CD4-positive, alpha-beta T cell treated with Interleukin-6 for 4 hours (primary cell): ENCODE measurements around the gene RAB44.
A peak's percentile ranks its signal among the peaks of the same experiment; 100 is the strongest.
"Not testable (repeated sequence)": the region's sequence is repeated elsewhere in the genome, so short reads cannot be mapped to it uniquely, and the experiment has no call there.

Source experiments
- DNase-seq: peaks from one replicate; pipeline ENCODE4 v3.0.0-alpha.2; 2020; ENCODE audit warnings: mixed read lengths

The RAB44 gene

GRCh38 chr6:36716476-36717093 lies 19.0 kb downstream of the RAB44 start:
- DNase-seq: no peak

DNA sequence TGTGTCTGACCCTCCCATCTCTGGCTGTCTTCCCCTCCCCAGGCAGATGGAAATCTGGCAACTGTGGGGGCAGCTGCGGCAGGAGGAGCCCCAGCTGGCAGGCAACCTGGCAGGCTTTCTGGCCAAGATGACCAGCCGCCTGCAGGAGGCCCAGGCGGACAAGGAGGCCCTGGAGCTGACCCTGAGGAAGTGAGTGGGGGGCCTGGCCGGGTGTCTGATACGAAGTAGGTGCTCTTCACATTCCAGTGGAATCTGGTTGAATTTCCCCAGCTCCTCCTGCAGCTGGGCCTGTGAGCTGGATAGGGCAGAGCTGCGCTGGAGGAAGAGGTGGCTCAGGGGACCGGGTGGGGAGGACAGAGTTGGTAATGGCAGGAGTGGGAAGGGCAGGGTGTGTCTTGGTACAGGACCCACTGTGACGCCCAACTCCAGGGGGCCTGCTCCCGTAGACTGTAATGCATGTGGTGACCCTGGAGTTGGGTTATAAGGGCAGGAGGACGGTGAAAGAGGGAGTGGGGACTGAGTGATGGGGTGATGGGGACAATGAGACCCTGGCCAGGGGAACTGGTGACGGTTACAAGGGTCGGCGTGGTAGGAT lies 19.7 kb downstream of the RAB44 start:
- DNase-seq: no peak

DNA sequence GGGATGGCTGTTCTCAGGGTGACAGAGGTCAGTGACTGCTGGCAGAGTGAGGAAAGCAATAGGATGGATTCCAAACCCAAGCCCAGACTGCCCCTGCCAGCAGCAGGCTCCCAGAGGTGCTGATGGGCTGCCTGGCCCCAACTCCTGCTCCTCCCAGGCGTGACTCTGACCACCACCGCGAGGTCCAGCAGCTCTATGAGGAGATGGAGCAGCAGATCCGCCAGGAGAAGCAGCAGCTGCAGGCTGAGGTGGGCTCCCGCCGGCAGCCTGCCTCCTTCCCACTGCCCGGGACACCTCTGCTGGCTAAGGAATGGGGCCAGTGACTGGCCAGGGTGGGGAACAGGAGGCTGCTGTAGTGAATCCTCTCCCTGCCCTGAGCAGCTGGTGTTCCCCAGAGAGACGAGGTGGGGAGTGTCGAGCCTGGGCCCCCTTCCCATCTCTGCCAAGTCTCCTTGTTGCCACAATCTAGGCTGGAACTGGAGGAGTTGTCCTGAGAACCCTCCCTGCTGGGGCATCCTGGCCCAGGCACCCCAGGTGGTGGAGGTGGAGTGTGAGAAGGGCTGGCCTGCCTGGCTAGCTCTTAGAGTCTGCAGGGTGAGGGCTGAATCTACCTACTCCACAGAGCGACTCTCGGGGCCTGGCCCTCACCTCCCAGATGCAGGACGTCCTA lies 20.4 kb downstream of the RAB44 start:
- no peak for DNase-seq

DNA sequence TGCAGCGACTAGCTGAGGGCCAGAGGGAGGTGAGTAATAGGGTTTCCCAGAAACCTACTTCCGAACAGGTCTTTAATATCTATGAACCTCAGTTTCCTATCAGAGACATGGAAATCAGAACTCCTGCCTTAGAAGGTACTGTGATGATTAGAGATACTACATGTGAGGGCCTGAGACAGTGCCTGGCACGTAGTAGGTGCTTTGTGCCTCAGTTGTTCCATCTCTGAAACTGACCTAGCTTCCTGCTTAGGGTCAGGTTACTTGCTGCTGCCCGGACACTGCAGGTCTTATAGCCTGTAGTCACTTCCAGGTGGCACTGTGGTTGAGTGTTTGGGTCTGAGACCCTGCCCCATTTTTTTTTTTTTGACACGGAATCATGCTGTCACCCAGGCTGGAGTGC lies 20.9 kb downstream of the RAB44 start:
- no peak for DNase-seq

DNA sequence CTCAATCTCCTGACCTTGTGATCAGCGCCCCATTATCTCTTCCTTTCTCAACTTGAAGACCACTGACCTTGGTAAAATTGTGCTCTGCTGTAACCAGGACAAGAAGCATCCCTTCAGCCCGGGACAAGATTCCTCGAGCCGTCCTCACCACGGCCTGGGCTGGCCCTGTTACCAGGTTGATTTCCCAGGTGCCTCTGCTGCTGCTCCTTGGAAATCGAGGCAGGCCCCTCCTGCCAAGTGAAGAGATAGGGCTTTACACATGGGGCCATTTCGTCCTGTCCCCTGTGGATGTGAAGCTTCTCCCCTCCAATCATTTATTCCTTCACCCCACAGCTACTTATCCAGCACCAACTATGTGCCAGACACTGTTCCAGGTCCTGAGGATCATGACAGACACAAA lies 21.5 kb downstream of the RAB44 start:
- no peak for DNase-seq

DNA sequence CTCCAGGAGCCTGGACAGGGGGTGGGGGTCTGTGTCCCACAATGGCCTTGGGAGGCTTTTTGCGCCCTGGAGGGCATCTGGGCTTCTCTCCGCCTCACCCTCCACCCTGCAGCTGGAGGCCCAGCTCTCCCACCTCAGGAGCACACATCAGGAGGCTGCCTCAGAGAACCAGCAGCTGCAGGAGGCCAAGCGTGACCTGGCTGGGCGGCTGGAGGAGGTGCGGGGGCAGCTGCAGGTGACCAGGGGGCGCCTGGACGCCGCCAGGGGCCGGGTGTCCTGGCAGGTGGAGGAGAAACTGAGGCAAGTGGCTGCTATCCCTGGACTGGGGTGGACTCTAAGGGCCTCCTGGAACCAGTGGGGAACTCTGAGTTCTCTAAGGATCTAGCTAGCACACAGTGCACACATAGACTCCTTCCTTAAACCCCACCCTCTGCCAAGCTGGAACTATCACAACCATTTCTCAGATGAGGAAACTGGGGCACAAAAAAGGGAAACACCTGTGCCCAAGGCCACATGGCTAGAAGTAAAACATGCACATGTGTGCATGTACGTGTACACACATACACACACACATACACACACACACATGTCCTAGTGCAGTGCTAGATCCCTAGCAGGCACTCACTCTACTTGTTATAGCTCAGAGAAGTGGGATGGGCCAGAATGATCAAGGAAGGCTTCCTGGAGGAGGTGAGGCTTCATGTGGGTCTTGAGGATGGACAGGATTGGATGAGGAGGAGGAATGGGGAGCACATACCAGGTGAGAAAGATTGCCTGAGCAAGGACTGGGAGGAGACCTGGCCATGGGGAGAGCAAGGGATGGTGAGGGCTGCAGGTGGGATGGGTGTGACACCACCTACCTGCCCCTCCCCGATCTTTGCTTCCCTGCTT lies 22.9 kb downstream of the RAB44 start:
- no peak for DNase-seq

GRCh38 chr6:36721369-36722140 lies 23.9 kb downstream of the RAB44 start:
- DNase-seq: no peak

- no peak for DNase-seq
These were observed 24.7 kb downstream of the RAB44 start for GRCh38 chr6:36722365-36722764.

DNA sequence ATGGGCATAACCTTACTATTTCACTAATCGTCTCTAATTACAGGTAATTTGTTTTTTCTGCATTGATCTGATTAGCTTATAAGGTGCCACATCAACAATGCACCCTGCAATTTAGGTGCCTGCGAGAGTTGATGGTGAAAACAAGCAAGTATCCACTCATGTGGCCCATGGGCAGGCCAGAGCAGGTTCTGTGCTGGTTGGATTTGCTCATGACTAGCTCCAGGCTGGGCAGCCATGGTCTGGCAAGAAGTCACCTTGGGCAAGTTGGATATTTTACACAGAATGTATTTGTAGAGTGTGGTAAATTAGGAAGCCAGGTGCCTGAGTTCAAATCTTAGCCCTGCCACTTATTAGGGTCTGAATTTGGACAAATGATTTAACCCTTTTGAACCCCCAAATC lies 25.3 kb downstream of the RAB44 start:
- DNase-seq: no peak

- not testable (repeated sequence) for DNase-seq
These were observed 26.4 kb downstream of the RAB44 start for GRCh38 chr6:36723992-36724391.

GRCh38 chr6:36724514-36725390 lies 27.1 kb downstream of the RAB44 start:
- peak; percentile 62 for DNase-seq

DNA sequence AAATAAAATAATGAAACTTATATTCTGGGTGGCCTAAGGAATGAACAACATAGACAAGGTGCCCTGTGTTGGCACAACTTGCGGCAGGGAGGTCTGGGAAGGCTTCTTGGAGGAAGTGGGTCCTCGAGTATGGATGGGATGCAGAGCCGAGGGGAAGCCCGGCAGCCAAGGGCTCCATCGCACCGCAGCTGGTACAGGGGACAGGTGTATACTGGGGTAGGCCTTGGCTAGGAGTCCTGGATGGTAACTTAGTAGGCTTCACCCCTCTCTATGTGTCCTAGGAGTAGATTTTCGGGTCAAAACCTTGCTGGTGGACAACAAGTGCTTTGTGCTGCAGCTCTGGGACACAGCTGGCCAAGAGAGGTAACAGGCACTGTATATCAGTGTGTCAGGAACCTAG lies 28.0 kb downstream of the RAB44 start:
- DNase-seq: no peak

DNA sequence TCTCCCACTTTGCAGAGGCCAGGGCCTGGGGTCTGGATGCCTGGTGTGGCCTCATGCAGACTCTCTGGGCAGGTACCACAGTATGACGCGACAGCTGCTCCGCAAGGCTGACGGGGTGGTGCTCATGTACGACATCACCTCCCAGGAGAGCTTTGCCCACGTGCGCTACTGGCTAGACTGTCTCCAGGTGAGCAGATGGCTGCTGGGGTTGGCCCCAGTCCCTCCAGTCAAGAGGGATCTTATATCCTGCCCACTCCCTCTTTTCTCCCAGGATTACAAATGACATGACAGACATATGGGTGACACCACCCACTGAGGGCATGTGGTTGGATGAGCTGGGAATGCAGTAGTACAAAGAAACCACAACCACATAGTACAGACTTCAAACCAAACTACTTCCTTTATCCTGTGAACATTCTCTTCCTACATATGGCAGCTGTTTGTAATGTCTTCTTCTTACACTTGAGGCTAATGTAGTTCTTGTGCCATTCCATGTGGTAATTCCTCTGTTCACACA lies 29.9 kb downstream of the RAB44 start:
- DNase-seq: no peak

DNA sequence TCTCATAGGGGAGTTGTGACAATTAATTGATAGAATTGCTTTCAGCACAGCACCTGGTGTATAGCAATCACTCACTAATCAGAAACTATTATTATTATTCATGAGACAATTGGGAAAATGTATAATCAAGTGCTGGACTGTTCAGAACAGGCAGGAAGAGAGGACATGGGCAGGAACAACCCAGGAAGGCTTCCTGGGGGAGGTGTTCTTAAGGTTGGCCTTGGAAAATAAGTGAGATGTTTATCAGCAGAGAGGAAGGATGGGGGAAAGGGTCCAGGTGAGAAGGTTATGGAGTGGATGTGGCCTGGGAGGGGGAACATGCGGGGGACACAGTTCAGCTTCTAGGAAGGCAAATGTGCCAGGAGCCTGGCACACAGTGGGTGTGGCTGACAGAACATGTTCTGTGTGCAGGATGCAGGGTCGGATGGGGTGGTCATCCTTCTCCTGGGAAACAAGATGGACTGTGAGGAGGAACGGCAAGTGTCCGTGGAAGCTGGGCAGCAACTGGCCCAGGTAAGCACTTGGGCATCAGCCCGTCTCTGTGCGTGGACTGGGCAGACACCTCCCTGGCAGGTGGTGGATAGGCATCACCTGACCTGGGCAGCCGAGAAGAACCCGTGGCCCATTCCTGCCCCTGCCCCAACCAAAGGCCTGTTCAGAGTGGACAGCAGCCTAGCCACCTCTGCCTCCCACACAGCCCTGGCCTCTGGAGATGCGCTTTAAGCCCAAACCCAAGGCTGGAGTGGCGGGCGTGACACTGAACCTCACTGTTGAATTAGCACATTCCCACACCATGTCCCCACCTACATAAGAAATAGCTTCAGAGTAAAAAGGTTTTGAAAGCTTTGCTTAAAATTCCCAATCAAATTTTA lies 30.9 kb downstream of the RAB44 start:
- DNase-seq: no peak

- no peak for DNase-seq
These were observed 31.5 kb downstream of the RAB44 start for GRCh38 chr6:36729161-36729524.

DNA sequence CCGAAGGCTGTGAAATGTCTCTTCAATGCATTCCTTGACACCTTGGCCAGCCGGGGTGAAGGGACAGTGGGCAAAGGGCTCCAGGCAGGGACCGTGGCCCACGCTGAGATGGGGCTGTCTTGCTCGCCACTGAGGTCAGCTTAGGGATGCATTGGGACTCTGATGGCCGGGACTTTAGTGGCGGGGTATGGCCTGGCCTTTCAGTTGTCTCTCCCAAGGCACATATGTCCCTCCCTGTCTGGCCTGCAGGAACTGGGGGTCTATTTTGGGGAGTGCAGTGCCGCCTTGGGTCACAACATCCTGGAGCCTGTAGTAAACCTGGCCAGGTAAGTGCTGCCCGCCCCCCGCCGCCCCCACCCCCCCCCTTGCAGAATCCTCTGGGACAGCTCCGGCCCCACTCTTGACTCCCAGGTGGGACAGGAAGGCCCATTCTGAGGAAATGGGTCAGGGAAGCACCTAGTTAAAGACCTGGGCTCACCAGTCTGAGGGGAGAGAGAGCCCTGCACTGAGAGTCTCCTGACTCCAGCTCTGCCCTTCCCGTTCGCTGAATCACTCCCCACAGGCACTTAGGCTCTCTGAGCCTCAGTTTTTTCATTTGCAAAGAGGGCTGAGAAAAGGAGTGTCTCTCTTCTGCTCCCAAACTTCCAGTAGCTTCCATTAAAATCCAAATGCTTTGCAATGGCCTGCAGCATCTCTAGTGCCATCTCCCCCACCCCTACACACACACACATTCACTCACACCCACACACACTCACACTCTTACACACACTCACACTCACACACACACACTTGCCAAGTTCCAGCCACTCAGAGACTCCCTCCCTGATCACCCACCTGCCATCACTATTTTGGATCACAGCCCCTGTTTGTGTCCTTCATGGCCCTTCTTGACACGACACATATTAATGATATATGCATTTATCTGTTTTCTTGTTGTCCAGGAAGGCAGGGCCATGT lies 33.1 kb downstream of the RAB44 start:
- no peak for DNase-seq

- DNase-seq: no peak
These were observed 34.1 kb downstream of the RAB44 start for GRCh38 chr6:36731622-36732310.

- DNase-seq: no peak
These were observed 35.7 kb downstream of the RAB44 start for GRCh38 chr6:36733300-36733699.
